Keratinocyte (primary cell): ENCODE measurements around the gene BNC2.

Experiments used
- EZH2 ChIP-seq: IDR thresholded peaks from one replicate; pipeline ENCODE4 v1.6.1; 2012; ENCODE audit warnings: inconsistent platforms, mild to moderate bottlenecking, low read length, moderate library complexity
- TF ChIP-seq, protein P1 (sequence below), 3 experiments: IDR thresholded peaks in 1 of 3; conservative IDR thresholded peaks in 1 of 3; optimal IDR thresholded peaks in 1 of 3; 2 replicates in 2 of 3; 3 replicates in 1 of 3; pipeline versions ENCODE3 to v1.5.1; 2011; ENCODE audit warnings: low read length in 3 of 3, mild to moderate bottlenecking in 3 of 3, moderate library complexity in 2 of 3, control low read depth in 1 of 3, inconsistent platforms in 1 of 3; ENCODE audit not compliant: insufficient read depth in 2 of 3; ENCODE audit errors: extremely low read depth in 1 of 3

GRCh38 chr9:16769291-16769690 lies 101.2 kb downstream of the BNC2 start:
- TF ChIP-seq, protein P1, sequence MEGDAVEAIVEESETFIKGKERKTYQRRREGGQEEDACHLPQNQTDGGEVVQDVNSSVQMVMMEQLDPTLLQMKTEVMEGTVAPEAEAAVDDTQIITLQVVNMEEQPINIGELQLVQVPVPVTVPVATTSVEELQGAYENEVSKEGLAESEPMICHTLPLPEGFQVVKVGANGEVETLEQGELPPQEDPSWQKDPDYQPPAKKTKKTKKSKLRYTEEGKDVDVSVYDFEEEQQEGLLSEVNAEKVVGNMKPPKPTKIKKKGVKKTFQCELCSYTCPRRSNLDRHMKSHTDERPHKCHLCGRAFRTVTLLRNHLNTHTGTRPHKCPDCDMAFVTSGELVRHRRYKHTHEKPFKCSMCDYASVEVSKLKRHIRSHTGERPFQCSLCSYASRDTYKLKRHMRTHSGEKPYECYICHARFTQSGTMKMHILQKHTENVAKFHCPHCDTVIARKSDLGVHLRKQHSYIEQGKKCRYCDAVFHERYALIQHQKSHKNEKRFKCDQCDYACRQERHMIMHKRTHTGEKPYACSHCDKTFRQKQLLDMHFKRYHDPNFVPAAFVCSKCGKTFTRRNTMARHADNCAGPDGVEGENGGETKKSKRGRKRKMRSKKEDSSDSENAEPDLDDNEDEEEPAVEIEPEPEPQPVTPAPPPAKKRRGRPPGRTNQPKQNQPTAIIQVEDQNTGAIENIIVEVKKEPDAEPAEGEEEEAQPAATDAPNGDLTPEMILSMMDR (optimal IDR thresholded peaks at IDR 0.05 in 1 of 3, IDR thresholded peaks at IDR 0.05 in 1 of 3, conservative IDR thresholded peaks at IDR 0.05 in 1 of 3; ENCODE audit: extremely low read depth in 1 of 3, insufficient read depth in 2 of 3, low read length in 3 of 3), result no peak
- no peak for TF ChIP-seq EZH2
